ENCODE data around the gene ADSL. TPM values are rescaled to one million over a fixed set of nuclear protein-coding genes. Genes with fewer than 3 reads are reported as not detected.
A peak's percentile ranks its signal among the peaks of the same experiment; 100 is the strongest.

Gene ADSL
- total and polyA plus RNA-seq, 9 donors: 150 to 213 (median 167) TPM

- no peaks in the 10 kb centered on the region for H3K27me3 ChIP-seq (ENCODE audit: control insufficient read depth, insufficient read depth, low read length)
- 95% methylated on average over 11 of the region's 15 CpGs for WGBS (ENCODE audit: insufficient coverage)
- no peak overlapping the region for H3K4me3 ChIP-seq (ENCODE audit: low read length)
- H3K4me1 ChIP-seq (ENCODE audit: control insufficient read depth, insufficient read depth, low read length): peaks cover 32% of the 10 kb centered on the region
- peak overlapping the region; percentile 4 for H3K27ac ChIP-seq (ENCODE audit: low read length)
- H3K36me3 ChIP-seq (ENCODE audit: control insufficient read depth, insufficient read depth, low read length): peaks cover 41% of the 10 kb centered on the region
- no peaks in the 10 kb centered on the region for H3K9me3 ChIP-seq (replicated peaks; ENCODE audit: control insufficient read depth, low read depth, low read length)
- peak; percentile 19 for DNase-seq
These were observed 53.9 kb downstream of the ADSL start for GRCh38 chr22:40400159-40400558.

- H3K9me3 ChIP-seq (replicated peaks; ENCODE audit: control insufficient read depth, low read depth, low read length): no peaks in the 10 kb centered on the region
- peaks cover 32% of the 10 kb centered on the region for H3K4me1 ChIP-seq (ENCODE audit: control insufficient read depth, insufficient read depth, low read length)
- no peak overlapping the region for H3K27ac ChIP-seq (ENCODE audit: low read length)
- H3K36me3 ChIP-seq (ENCODE audit: control insufficient read depth, insufficient read depth, low read length): peaks cover 53% of the 10 kb centered on the region
- DNase-seq: no peak
- no peak overlapping the region for H3K4me3 ChIP-seq (ENCODE audit: low read length)
- H3K27me3 ChIP-seq (ENCODE audit: control insufficient read depth, insufficient read depth, low read length): no peaks in the 10 kb centered on the region
- WGBS (ENCODE audit: insufficient coverage): 96% methylated on average over 4 of the region's 4 CpGs
These were observed 55.2 kb downstream of the ADSL start for GRCh38 chr22:40401532-40401931.

GRCh38 chr22:40401981-40402406 lies 55.7 kb downstream of the ADSL start:
- WGBS (ENCODE audit: insufficient coverage): no CpG with 5 or more reads among the region's 8 CpGs
- H3K27ac ChIP-seq (ENCODE audit: low read length): no peak overlapping the region
- H3K36me3 ChIP-seq (ENCODE audit: control insufficient read depth, insufficient read depth, low read length): peaks cover 57% of the 10 kb centered on the region

GRCh38 chr22:40403141-40403540 lies 56.8 kb downstream of the ADSL start:
- DNase-seq: no peak
- no peak overlapping the region for H3K27ac ChIP-seq (ENCODE audit: low read length)
- 33% methylated on average over 1 of the region's 3 CpGs for WGBS (ENCODE audit: insufficient coverage)
- H3K9me3 ChIP-seq (replicated peaks; ENCODE audit: control insufficient read depth, low read depth, low read length): no peaks in the 10 kb centered on the region
- peaks cover 21% of the 10 kb centered on the region for H3K4me1 ChIP-seq (ENCODE audit: control insufficient read depth, insufficient read depth, low read length)
- peaks cover 69% of the 10 kb centered on the region for H3K36me3 ChIP-seq (ENCODE audit: control insufficient read depth, insufficient read depth, low read length)
- no peaks in the 10 kb centered on the region for H3K27me3 ChIP-seq (ENCODE audit: control insufficient read depth, insufficient read depth, low read length)
- no peak overlapping the region for H3K4me3 ChIP-seq (ENCODE audit: low read length)

More at GRCh38 chr22:40401981-40402406, 55.7 kb downstream of the ADSL start:
- Histone ChIP-seq H3K4me3 (ENCODE audit: low read length) (no peak overlapping the region), H3K9me3 (replicated peaks; ENCODE audit: control insufficient read depth, low read depth, low read length) (no peaks in the 10 kb centered on the region), H3K4me1 (ENCODE audit: control insufficient read depth, insufficient read depth, low read length) (peaks cover 28% of the 10 kb centered on the region), H3K27me3 (ENCODE audit: control insufficient read depth, insufficient read depth, low read length) (no peaks in the 10 kb centered on the region)
- no peak for DNase-seq

GRCh38 chr22:40403651-40404050 lies 57.4 kb downstream of the ADSL start:
- Histone ChIP-seq H3K4me3 (ENCODE audit: low read length) (no peak overlapping the region), H3K36me3 (ENCODE audit: control insufficient read depth, insufficient read depth, low read length) (peaks cover 74% of the 10 kb centered on the region), H3K4me1 (ENCODE audit: control insufficient read depth, insufficient read depth, low read length) (peaks cover 19% of the 10 kb centered on the region), H3K27me3 (ENCODE audit: control insufficient read depth, insufficient read depth, low read length) (no peaks in the 10 kb centered on the region), H3K9me3 (replicated peaks; ENCODE audit: control insufficient read depth, low read depth, low read length) (no peaks in the 10 kb centered on the region), H3K27ac (ENCODE audit: low read length) (no peak overlapping the region)
- no peak for DNase-seq
- WGBS (ENCODE audit: insufficient coverage): 76% methylated on average over 7 of the region's 7 CpGs

GRCh38 chr22:40404251-40405177 lies 58.2 kb downstream of the ADSL start:
- Histone ChIP-seq H3K27me3 (ENCODE audit: control insufficient read depth, insufficient read depth, low read length) (no peaks in the 10 kb centered on the region), H3K27ac (ENCODE audit: low read length) (no peak overlapping the region), H3K4me3 (ENCODE audit: low read length) (no peak overlapping the region), H3K4me1 (ENCODE audit: control insufficient read depth, insufficient read depth, low read length) (peaks cover 16% of the 10 kb centered on the region), H3K36me3 (ENCODE audit: control insufficient read depth, insufficient read depth, low read length) (peaks cover 82% of the 10 kb centered on the region), H3K9me3 (replicated peaks; ENCODE audit: control insufficient read depth, low read depth, low read length) (no peaks in the 10 kb centered on the region)
- no peak for DNase-seq
- WGBS (ENCODE audit: insufficient coverage): 86% methylated on average over 25 of the region's 25 CpGs

GRCh38 chr22:40405178-40406062 lies 59.1 kb downstream of the ADSL start:
- Histone ChIP-seq H3K4me3 (ENCODE audit: low read length) (no peak overlapping the region), H3K36me3 (ENCODE audit: control insufficient read depth, insufficient read depth, low read length) (peaks cover 91% of the 10 kb centered on the region), H3K27me3 (ENCODE audit: control insufficient read depth, insufficient read depth, low read length) (no peaks in the 10 kb centered on the region), H3K9me3 (replicated peaks; ENCODE audit: control insufficient read depth, low read depth, low read length) (no peaks in the 10 kb centered on the region), H3K27ac (ENCODE audit: low read length) (no peak overlapping the region), H3K4me1 (ENCODE audit: control insufficient read depth, insufficient read depth, low read length) (peaks cover 9% of the 10 kb centered on the region)
- no peak for DNase-seq
- 89% methylated on average over 25 of the region's 28 CpGs for WGBS (ENCODE audit: insufficient coverage)

- Histone ChIP-seq H3K27ac (ENCODE audit: low read length) (no peak overlapping the region), H3K36me3 (ENCODE audit: control insufficient read depth, insufficient read depth, low read length) (peaks cover 93% of the 10 kb centered on the region)
These were observed 60.0 kb downstream of the ADSL start for GRCh38 chr22:40406063-40406890.

GRCh38 chr22:40407021-40407761 lies 60.9 kb downstream of the ADSL start:
- H3K27ac ChIP-seq (ENCODE audit: low read length): no peak overlapping the region
- DNase-seq: no peak
- peaks cover 4% of the 10 kb centered on the region for H3K4me1 ChIP-seq (ENCODE audit: control insufficient read depth, insufficient read depth, low read length)
- peaks cover 93% of the 10 kb centered on the region for H3K36me3 ChIP-seq (ENCODE audit: control insufficient read depth, insufficient read depth, low read length)
- H3K4me3 ChIP-seq (ENCODE audit: low read length): no peak overlapping the region
- no peaks in the 10 kb centered on the region for H3K9me3 ChIP-seq (replicated peaks; ENCODE audit: control insufficient read depth, low read depth, low read length)
- no peaks in the 10 kb centered on the region for H3K27me3 ChIP-seq (ENCODE audit: control insufficient read depth, insufficient read depth, low read length)
- 90% methylated on average over 20 of the region's 37 CpGs for WGBS (ENCODE audit: insufficient coverage)

More at GRCh38 chr22:40406063-40406890, 60.0 kb downstream of the ADSL start:
- WGBS (ENCODE audit: insufficient coverage): 93% methylated on average over 27 of the region's 31 CpGs
- DNase-seq: no peak
- Histone ChIP-seq H3K27me3 (ENCODE audit: control insufficient read depth, insufficient read depth, low read length) (no peaks in the 10 kb centered on the region), H3K9me3 (replicated peaks; ENCODE audit: control insufficient read depth, low read depth, low read length) (no peaks in the 10 kb centered on the region), H3K4me1 (ENCODE audit: control insufficient read depth, insufficient read depth, low read length) (peaks cover 4% of the 10 kb centered on the region), H3K4me3 (ENCODE audit: low read length) (no peak overlapping the region)
